Esophagus muscularis mucosa (tissue), 4 donors: ENCODE results near the gene DGKQ. TPM values are rescaled to one million over a fixed set of nuclear protein-coding genes. Genes with fewer than 3 reads are reported as not detected.

Experiments
- DNase-seq: peaks from one replicate; pipeline ENCODE4 v3.0.0-alpha.2; 2017; ENCODE audit errors: extremely low spot score
- H3K27ac ChIP-seq, 4 donors: fragments of 200-600 bp; sonication (generic); replicated peaks in 1 of 4; 1 replicate in 3 of 4; 2 replicates in 1 of 4; pipeline ENCODE4 v1.5.1; 2016 to 2019; ENCODE audit warnings: mild to moderate bottlenecking in 1 of 4
- H3K27me3 ChIP-seq, 4 donors: fragments of 200-600 bp; sonication (generic); one replicate each; pipeline versions ENCODE4 v1.5.1 to v1.6.0; 2016 to 2019
- H3K36me3 ChIP-seq, 4 donors: fragments of 200-600 bp; sonication (generic); one replicate each; pipeline ENCODE4 v1.5.1; 2016 to 2019
- H3K4me1 ChIP-seq, 4 donors: fragments of 200-600 bp; sonication (generic); one replicate each; pipeline ENCODE4 v1.5.1; 2016 to 2019
- H3K4me3 ChIP-seq, 4 donors: fragments of 200-600 bp; sonication (generic); 1 replicate in 2 of 4; 2 replicates in 2 of 4; pipeline ENCODE4 v1.5.1; 2016 to 2019; ENCODE audit warnings: mild to moderate bottlenecking in 4 of 4, moderate library complexity in 1 of 4
- H3K9me3 ChIP-seq, 4 donors: fragments of 200-600 bp; sonication (generic); 1 replicate in 3 of 4; 2 replicates in 1 of 4; pipeline ENCODE4 v1.5.1; 2016 to 2019
- CTCF ChIP-seq, 3 experiments: fragments of 200-600 bp in 2 of 3; fragments of 450-650 bp in 1 of 3; sonication (generic) in 2 of 3; IDR thresholded peaks; one replicate each; pipeline ENCODE4 v1.5.1; 2017 to 2019; ENCODE audit warnings: antibody characterized with exemption in 3 of 3, mild to moderate bottlenecking in 2 of 3, moderate library complexity in 1 of 3
- EP300 ChIP-seq: sonication (generic); formaldehyde crosslinking; IDR thresholded peaks from one replicate; pipeline ENCODE4 v1.6.1; 2017; ENCODE audit warnings: antibody characterized with exemption
- POLR2A ChIP-seq: fragments of 450-650 bp; IDR thresholded peaks from one replicate; pipeline ENCODE4 v1.6.1; 2017; ENCODE audit warnings: antibody characterized with exemption, moderate library complexity, mild to moderate bottlenecking, low read depth
- POLR2AphosphoS5 ChIP-seq, 2 donors: sonication (generic); formaldehyde crosslinking; IDR thresholded peaks; one replicate each; pipeline ENCODE4 v1.6.1; 2017; ENCODE audit warnings: antibody characterized with exemption in 2 of 2
- WGBS: methylation state at CpG from one replicate; pipeline ENCODE4 v1.1.5; 2018; 5-methylcytosine and 5-hydroxymethylcytosine counted together
- intact Hi-C: fragments of 100-400 bp; cut with DNase I; formaldehyde crosslinking; loops from one replicate; pipeline ENCODE4 v1.15.1; 2023
- total RNA-seq, 4 donors: library from RNA; depleted of rRNA; stranded (reverse); fragments of >200 nt; gene quantifications; one replicate each; pipeline versions ENCODE4 v1.1.0 to v1.2.1, GENCODE V29; 2016

Gene DGKQ
- total RNA-seq, 4 donors from 2014 or later = 7.5 to 11.9 (median 9.9) TPM

- WGBS = 87% methylated on average over 19 of the region's 19 CpGs
- H3K36me3 ChIP-seq = peaks cover 12 to 54% (median 48%) of the 10 kb centered on the region in 4 donors
- H3K4me1 ChIP-seq = peaks cover 0 to 17% (median 7%) of the 10 kb centered on the region in 4 donors
- no peaks in the 10 kb centered on the region for H3K27me3 ChIP-seq
- no peaks in the 10 kb centered on the region for H3K9me3 ChIP-seq
- no peak for DNase-seq
- H3K4me3 ChIP-seq = no peak overlapping the region
- intact Hi-C loops = no loop called here
- H3K27ac ChIP-seq = no peak overlapping the region
- TF ChIP-seq POLR2A (no peak), CTCF (IDR thresholded peaks at IDR 0.05) (no peak), EP300 (no peak), POLR2AphosphoS5 (IDR thresholded peaks at IDR 0.05) (no peak)
These were observed 60.7 kb downstream of the DGKQ start for GRCh38 chr4:912548-913279.

- Histone ChIP-seq H3K4me1 (peaks cover 0 to 17% (median 7%) of the 10 kb centered on the region in 4 donors), H3K27me3 (no peaks in the 10 kb centered on the region), H3K9me3 (no peaks in the 10 kb centered on the region), H3K4me3 (no peak overlapping the region), H3K27ac (no peak overlapping the region), H3K36me3 (peaks cover 12 to 57% (median 51%) of the 10 kb centered on the region in 4 donors)
- DNase-seq = no peak
- intact Hi-C loops = no loop called here
- TF ChIP-seq POLR2AphosphoS5 (IDR thresholded peaks at IDR 0.05) (no peak), POLR2A (no peak), CTCF (IDR thresholded peaks at IDR 0.05) (no peak)
- WGBS = 89% methylated on average over 24 of the region's 29 CpGs
These were observed 61.4 kb downstream of the DGKQ start for GRCh38 chr4:911871-912490.

- no peak for TF ChIP-seq CTCF (IDR thresholded peaks at IDR 0.05)
- no peak for TF ChIP-seq POLR2AphosphoS5 (IDR thresholded peaks at IDR 0.05)
- no peak for TF ChIP-seq EP300
- TF ChIP-seq POLR2A = no peak
- peaks cover 12 to 57% (median 51%) of the 10 kb centered on the region in 4 donors for H3K36me3 ChIP-seq
- DNase-seq = no peak
- H3K9me3 ChIP-seq = no peaks in the 10 kb centered on the region
- no peaks in the 10 kb centered on the region for H3K27me3 ChIP-seq
- WGBS = 97% methylated on average over 23 of the region's 23 CpGs
- peaks cover 0 to 15% (median 5%) of the 10 kb centered on the region in 4 donors for H3K4me1 ChIP-seq
- H3K4me3 ChIP-seq = no peak overlapping the region
- H3K27ac ChIP-seq = no peak overlapping the region
- intact Hi-C loops = no loop called here
These were observed 62.1 kb downstream of the DGKQ start for GRCh38 chr4:911221-911751.

GRCh38 chr4:910366-911091 lies 62.8 kb downstream of the DGKQ start:
- 95% methylated on average over 17 of the region's 26 CpGs for WGBS
- no peaks in the 10 kb centered on the region for H3K9me3 ChIP-seq
- no peak for DNase-seq
- H3K4me1 ChIP-seq = peaks cover 0 to 7% (median 3%) of the 10 kb centered on the region in 4 donors
- H3K27me3 ChIP-seq = no peaks in the 10 kb centered on the region
- intact Hi-C loops = no loop called here
- H3K27ac ChIP-seq = no peak overlapping the region
- no peak overlapping the region for H3K4me3 ChIP-seq
- TF ChIP-seq POLR2AphosphoS5 (IDR thresholded peaks at IDR 0.05) = no peak
- H3K36me3 ChIP-seq = peaks cover 12 to 62% (median 53%) of the 10 kb centered on the region in 4 donors

- no peak overlapping the region for H3K4me3 ChIP-seq
- no peak overlapping the region for H3K27ac ChIP-seq
- H3K36me3 ChIP-seq = peaks cover 12 to 63% (median 55%) of the 10 kb centered on the region in 4 donors
- WGBS = 90% methylated on average over 4 of the region's 12 CpGs
- intact Hi-C loops = no loop called here
- no peaks in the 10 kb centered on the region for H3K27me3 ChIP-seq
- H3K9me3 ChIP-seq = no peaks in the 10 kb centered on the region
- DNase-seq = no peak
- TF ChIP-seq POLR2A (no peak), POLR2AphosphoS5 (IDR thresholded peaks at IDR 0.05) (no peak), EP300 (no peak), CTCF (IDR thresholded peaks at IDR 0.05) (no peak)
- peaks cover 0 to under 1% (median 0%) of the 10 kb centered on the region in 4 donors for H3K4me1 ChIP-seq
These were observed 63.5 kb downstream of the DGKQ start for GRCh38 chr4:909821-910220.
